ENCODE data around the gene DOCK11. TPM values are rescaled to one million over a fixed set of nuclear protein-coding genes. Genes with fewer than 3 reads are reported as not detected.

DOCK11 gene
- total and polyA plus RNA-seq, 2 experiments from 2014 or later: 11.7 to 21.9 TPM

DNA sequence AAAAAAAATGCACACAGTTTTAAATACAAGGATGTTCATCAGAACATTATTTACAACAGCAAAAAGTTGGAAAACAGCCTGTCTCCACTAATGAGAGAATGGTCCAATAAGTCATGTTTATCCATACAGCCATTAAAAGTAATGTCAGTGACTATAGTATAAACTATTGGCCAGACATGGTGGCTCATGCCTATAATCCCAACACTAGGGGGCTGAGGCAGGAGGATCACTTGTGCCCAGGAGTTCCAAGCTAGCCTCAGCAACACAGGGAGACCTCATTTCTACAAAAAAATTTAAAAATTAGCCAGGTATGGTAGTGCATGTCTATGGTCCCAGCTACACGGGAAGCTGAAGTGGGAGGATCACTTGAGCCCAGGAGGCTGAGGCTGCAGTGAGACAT, 183.7 kb downstream of the DOCK11 start:
- Histone ChIP-seq H3F3A (ENCODE audit: insufficient read depth) (no peaks in the 10 kb centered on the region), H3K4me1 (ENCODE audit: insufficient read depth) (no peaks in the 10 kb centered on the region), H3K9me2 (ENCODE audit: insufficient read depth) (no peaks in the 10 kb centered on the region), H3K4me3 (no peak overlapping the region), H3K9me3 (ENCODE audit: low read depth) (no peaks in the 10 kb centered on the region), H4K20me1 (ENCODE audit: insufficient read depth) (no peaks in the 10 kb centered on the region), H3K27me3 (replicated peaks; ENCODE audit: insufficient read depth) (no peaks in the 10 kb centered on the region), H3K79me2 (ENCODE audit: insufficient read depth) (no peaks in the 10 kb centered on the region), H3K36me3 (ENCODE audit: low read depth) (no peaks in the 10 kb centered on the region), H2AFZ (no peak overlapping the region), H3K4me2 (ENCODE audit: unreplicated experiment) (no peak overlapping the region), H3K9ac (no peak overlapping the region), H3K27ac (no peak overlapping the region)
- 100% methylated on average over 1 of the region's 1 CpG for WGBS, 2 experiments (ENCODE audit: low coverage in 1 of 2, low lambda C conversion rate in 2 of 2, missing lambda C conversion rate in 2 of 2)
- in situ Hi-C loops (cut with MboI): no loop called here
- TF ChIP-seq EZH2 (IDR thresholded peaks at IDR 0.05; ENCODE audit: insufficient read depth, poor library complexity, severe bottlenecking) (no peak), EZH2phosphoT487 (IDR thresholded peaks at IDR 0.05; ENCODE audit: insufficient read depth, low read depth) (no peak)
- DNase-seq: no peak

DNA sequence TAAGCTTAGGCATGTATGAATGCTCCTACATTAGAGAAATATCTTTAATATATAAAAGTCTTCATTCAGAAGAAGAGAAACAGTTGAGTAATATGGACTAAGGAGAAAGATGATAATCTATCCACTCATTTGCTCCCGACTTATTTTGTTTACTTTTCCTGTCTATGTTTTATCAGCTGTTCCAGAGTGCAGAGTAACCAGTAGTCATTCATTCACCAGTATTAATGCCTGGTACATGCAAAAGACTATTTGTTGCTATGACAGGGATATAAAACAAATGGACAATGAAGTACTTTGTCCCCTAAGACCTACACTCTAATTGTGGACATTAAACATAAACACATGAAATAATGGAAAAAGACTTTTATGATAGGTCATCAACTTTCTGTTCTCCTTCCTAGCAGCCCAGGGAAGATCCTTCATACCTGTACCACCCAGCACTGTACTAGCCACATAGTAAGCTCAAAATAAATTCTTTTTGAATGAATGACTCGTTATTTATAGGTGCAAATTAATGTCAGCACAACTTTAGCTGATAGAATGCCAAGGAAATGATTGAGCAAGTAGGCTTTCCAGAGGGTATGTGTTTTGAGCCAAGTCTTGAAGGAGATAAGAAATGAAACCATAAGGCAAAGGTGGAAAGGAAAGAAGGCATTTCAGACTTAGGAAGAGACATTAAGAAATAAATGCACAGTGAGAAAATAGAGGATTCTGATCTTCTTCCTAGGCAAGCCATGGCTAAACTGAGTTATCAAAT, 186.8 kb downstream of the DOCK11 start:
- H3K27ac ChIP-seq: no peak overlapping the region
- WGBS, 2 experiments (ENCODE audit: low coverage in 1 of 2, low lambda C conversion rate in 2 of 2, missing lambda C conversion rate in 2 of 2): 49 to 52% methylated on average over 2 of the region's 2 CpGs
- no peak for TF ChIP-seq EZH2phosphoT487 (IDR thresholded peaks at IDR 0.05; ENCODE audit: insufficient read depth, low read depth)
- TF ChIP-seq EZH2 (IDR thresholded peaks at IDR 0.05; ENCODE audit: insufficient read depth, poor library complexity, severe bottlenecking): no peak
- H3K36me3 ChIP-seq (ENCODE audit: low read depth): no peaks in the 10 kb centered on the region
- no peaks in the 10 kb centered on the region for H3F3A ChIP-seq (ENCODE audit: insufficient read depth)
- H3K79me2 ChIP-seq (ENCODE audit: insufficient read depth): no peaks in the 10 kb centered on the region
- no peaks in the 10 kb centered on the region for H3K4me1 ChIP-seq (ENCODE audit: insufficient read depth)
- H3K4me3 ChIP-seq: no peak overlapping the region
- H3K27me3 ChIP-seq (replicated peaks; ENCODE audit: insufficient read depth): no peaks in the 10 kb centered on the region
- DNase-seq: no peak
- no peak overlapping the region for H3K4me2 ChIP-seq (ENCODE audit: unreplicated experiment)
- no peak overlapping the region for H3K9ac ChIP-seq
- H3K9me3 ChIP-seq (ENCODE audit: low read depth): no peaks in the 10 kb centered on the region
- no peaks in the 10 kb centered on the region for H4K20me1 ChIP-seq (ENCODE audit: insufficient read depth)
- no peaks in the 10 kb centered on the region for H3K9me2 ChIP-seq (ENCODE audit: insufficient read depth)
- in situ Hi-C loops (cut with MboI): no loop called here
- no peak overlapping the region for H2AFZ ChIP-seq

DNA sequence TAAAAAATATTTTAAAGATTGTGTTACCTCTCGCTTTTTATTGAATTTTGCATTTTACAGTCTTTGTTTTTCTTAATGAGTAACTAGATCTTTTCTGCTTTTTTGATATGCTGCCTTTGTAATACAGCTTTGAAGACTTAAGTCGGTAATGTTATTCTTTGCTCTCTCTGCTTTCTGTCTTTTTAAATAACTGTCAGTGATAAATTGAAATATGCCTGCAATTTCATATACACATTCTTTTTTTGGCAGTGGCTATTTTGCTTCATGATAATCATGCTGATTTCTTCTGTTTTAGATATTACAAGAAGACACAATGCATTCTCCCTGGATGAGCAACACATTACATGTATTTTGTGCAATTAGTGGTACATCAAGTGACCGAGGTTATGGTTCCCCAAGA, 189.8 kb downstream of the DOCK11 start:
- TF ChIP-seq EZH2phosphoT487 (IDR thresholded peaks at IDR 0.05; ENCODE audit: insufficient read depth, low read depth): no peak
- no peak for TF ChIP-seq EZH2 (IDR thresholded peaks at IDR 0.05; ENCODE audit: insufficient read depth, poor library complexity, severe bottlenecking)
- Histone ChIP-seq H3K36me3 (ENCODE audit: low read depth) (no peaks in the 10 kb centered on the region), H3K9me2 (ENCODE audit: insufficient read depth) (no peaks in the 10 kb centered on the region), H3K9ac (no peak overlapping the region), H3K4me1 (ENCODE audit: insufficient read depth) (no peaks in the 10 kb centered on the region), H2AFZ (no peak overlapping the region), H3F3A (ENCODE audit: insufficient read depth) (no peaks in the 10 kb centered on the region), H3K4me3 (no peak overlapping the region), H3K27ac (no peak overlapping the region), H3K79me2 (ENCODE audit: insufficient read depth) (no peaks in the 10 kb centered on the region), H3K4me2 (ENCODE audit: unreplicated experiment) (no peak overlapping the region), H3K9me3 (ENCODE audit: low read depth) (no peaks in the 10 kb centered on the region), H3K27me3 (replicated peaks; ENCODE audit: insufficient read depth) (no peaks in the 10 kb centered on the region), H4K20me1 (ENCODE audit: insufficient read depth) (no peaks in the 10 kb centered on the region)
- in situ Hi-C loops (cut with MboI): no loop called here
- no peak for DNase-seq
- WGBS, 2 experiments (ENCODE audit: low coverage in 1 of 2, low lambda C conversion rate in 2 of 2, missing lambda C conversion rate in 2 of 2): 89 to 95% methylated on average over 3 of the region's 3 CpGs

DNA sequence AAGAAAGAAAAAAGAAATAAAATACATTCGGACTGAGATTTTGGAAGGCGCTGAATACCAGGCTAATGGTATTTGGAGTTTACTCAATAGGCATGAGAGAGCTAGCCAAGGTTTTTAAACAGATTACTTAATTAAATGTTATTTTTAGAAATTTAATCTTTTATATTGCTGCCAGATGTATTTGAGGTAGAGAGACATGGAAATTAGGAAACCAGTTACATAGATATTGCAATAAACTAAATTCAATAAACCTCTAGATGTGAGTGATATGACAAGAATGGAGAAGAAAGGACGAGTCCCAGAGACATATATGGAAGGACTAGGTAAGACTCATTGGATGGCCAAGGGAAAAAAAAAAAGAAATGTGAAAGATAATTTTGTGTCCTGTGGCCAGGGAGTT, 193.3 kb downstream of the DOCK11 start:
- Histone ChIP-seq H3K79me2 (ENCODE audit: insufficient read depth) (no peaks in the 10 kb centered on the region), H3K9me2 (ENCODE audit: insufficient read depth) (no peaks in the 10 kb centered on the region), H3F3A (ENCODE audit: insufficient read depth) (no peaks in the 10 kb centered on the region), H4K20me1 (ENCODE audit: insufficient read depth) (no peaks in the 10 kb centered on the region), H2AFZ (no peak overlapping the region), H3K27me3 (replicated peaks; ENCODE audit: insufficient read depth) (no peaks in the 10 kb centered on the region), H3K9me3 (ENCODE audit: low read depth) (no peaks in the 10 kb centered on the region), H3K4me2 (ENCODE audit: unreplicated experiment) (no peak overlapping the region), H3K4me1 (ENCODE audit: insufficient read depth) (no peaks in the 10 kb centered on the region), H3K4me3 (no peak overlapping the region), H3K27ac (no peak overlapping the region), H3K9ac (no peak overlapping the region), H3K36me3 (ENCODE audit: low read depth) (no peaks in the 10 kb centered on the region)
- no peak for DNase-seq
- in situ Hi-C loops (cut with MboI): no loop called here
- 91 to 100% methylated on average over 3 of the region's 3 CpGs for WGBS, 2 experiments (ENCODE audit: low coverage in 1 of 2, low lambda C conversion rate in 2 of 2, missing lambda C conversion rate in 2 of 2)
- TF ChIP-seq EZH2 (IDR thresholded peaks at IDR 0.05; ENCODE audit: insufficient read depth, poor library complexity, severe bottlenecking): no peak
- TF ChIP-seq EZH2phosphoT487 (IDR thresholded peaks at IDR 0.05; ENCODE audit: insufficient read depth, low read depth): no peak
